Skin epidermis (tissue), 12 donors: ENCODE measurements around the gene SLC16A11.
A peak's percentile ranks its signal among the peaks of the same experiment; 100 is the strongest.

Source experiments
- H3K27ac ChIP-seq, 21 experiments: fragments of 200-600 bp; sonication (generic) in 11 of 21; one replicate each; pipeline ENCODE4 v1.5.0; 2020; ENCODE audit warnings: mild to moderate bottlenecking in 3 of 21, inconsistent platforms in 2 of 21, moderate library complexity in 2 of 21
- H3K4me3 ChIP-seq, 7 experiments: fragments of 200-600 bp; sonication (generic) in 2 of 7; one replicate each; pipeline ENCODE4 v1.5.0; 2020; ENCODE audit warnings: inconsistent platforms in 2 of 7, mild to moderate bottlenecking in 2 of 7, moderate library complexity in 1 of 7

The SLC16A11 gene

DNA sequence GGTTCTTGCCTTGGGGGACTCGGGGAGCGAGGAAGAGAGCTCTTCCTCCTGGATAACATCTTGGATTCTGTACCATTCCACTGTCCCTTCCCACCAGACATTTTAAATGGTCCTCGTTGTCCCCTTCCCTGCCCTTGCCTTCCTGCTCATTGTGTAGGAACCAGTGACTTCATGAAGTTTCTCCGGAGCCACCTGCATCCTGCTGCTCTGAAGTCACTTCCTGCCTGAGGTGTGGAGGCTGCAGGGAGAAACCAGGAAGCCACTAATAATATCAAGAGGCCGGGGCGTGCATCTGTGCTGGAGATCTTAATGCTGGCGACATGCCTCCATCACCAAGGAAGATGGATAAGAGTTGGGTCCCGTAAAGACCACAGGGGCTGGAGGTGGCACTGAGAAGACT is 14.2 kb downstream of the SLC16A11 start:
- H3K4me3 ChIP-seq: no peak overlapping the region

GRCh38 chr17:7029096-7029495 is 14.8 kb downstream of the SLC16A11 start:
- Histone ChIP-seq H3K4me3 (no peak overlapping the region), H3K27ac (peak overlapping the region in 9 of 21 experiments; percentile 8 to 73 (median 36))

More for the DNA sequence above, 14.2 kb downstream of the SLC16A11 start:
- H3K27ac ChIP-seq: peak overlapping the region in 8 of 21 experiments; percentile 8 to 73 (median 42)

GRCh38 chr17:7027335-7027734 is 16.6 kb downstream of the SLC16A11 start:
- Histone ChIP-seq H3K4me3 (no peak overlapping the region), H3K27ac (peak overlapping the region in 3 of 21 experiments; percentile 45 to 69 (median 50))

GRCh38 chr17:7026471-7027115 is 17.3 kb downstream of the SLC16A11 start:
- peak overlapping the region in 3 of 21 experiments; percentile 4 to 50 (median 18) for H3K27ac ChIP-seq

DNA sequence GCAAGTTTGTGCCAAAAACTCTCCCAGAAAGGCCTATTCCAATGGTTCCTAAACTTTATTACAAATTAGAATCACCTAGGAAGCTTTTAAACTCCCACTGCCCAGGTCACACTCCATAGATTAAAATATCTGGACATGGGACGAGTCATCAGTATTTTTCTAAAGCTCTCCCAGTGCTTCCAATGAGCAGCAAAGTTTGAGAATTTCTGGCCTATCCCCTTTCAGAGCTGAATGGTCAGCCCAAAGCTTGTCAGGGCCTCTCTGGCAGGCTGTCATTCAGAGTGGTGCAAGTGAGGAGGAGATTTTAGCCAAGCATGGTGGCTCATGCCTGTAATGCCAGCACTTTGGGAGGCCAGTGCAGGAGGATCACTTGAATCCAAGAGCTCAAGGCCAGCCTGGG is 18.6 kb downstream of the SLC16A11 start:
- Histone ChIP-seq H3K4me3 (no peak overlapping the region), H3K27ac (no peak overlapping the region)

More at GRCh38 chr17:7026471-7027115, 17.3 kb downstream of the SLC16A11 start:
- H3K4me3 ChIP-seq: no peak overlapping the region

DNA sequence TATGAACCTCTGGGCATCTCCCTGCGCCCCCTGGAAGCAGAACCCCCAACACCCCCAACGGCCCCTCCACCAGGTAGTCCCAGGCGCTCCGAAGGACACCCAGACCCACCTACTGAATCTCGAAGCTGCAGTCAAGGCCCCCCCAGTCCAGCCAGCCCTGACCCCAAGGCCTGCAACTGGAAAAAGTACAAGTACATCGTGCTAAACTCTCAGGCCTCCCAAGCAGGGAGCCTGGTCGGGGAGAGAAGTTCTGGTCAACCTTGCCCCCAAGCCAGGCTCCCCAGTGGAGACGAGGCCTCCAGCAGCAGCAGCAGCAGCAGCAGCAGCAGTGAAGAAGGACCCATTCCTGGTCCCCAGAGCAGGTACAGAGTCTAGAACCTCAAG is 19.5 kb downstream of the SLC16A11 start:
- Histone ChIP-seq H3K4me3 (peak overlapping the region in 3 of 7 experiments; percentile 2 to 29 (median 6)), H3K27ac (peak overlapping the region in 4 of 21 experiments; percentile 3 to 30 (median 20))

DNA sequence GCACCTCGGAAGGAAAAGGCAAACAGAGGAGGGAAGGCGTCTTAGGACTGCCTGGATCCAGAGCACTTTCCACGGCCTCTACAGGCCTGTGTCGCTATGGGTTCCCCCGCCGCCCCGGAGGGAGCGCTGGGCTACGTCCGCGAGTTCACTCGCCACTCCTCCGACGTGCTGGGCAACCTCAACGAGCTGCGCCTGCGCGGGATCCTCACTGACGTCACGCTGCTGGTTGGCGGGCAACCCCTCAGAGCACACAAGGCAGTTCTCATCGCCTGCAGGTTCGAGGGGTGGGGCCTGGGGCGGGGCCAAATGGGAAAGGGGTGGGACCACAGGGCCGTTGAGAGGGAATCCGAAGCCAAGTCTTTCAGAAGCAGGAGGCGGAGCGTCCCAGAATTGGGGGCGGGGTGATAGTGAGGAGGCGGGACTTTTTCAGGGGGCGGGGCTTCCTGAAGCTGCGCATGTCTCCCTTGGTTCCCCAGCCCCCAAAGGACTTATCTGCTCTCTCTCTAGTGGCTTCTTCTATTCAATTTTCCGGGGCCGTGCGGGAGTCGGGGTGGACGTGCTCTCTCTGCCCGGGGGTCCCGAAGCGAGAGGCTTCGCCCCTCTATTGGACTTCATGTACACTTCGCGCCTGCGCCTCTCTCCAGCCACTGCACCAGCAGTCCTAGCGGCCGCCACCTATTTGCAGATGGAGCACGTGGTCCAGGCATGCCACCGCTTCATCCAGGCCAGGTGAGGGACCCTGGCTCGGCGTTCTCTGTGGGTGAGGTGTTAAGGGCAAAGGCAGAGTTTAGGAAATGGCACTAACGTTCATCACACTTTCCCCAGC is 20.1 kb downstream of the SLC16A11 start:
- H3K27ac ChIP-seq: peak overlapping the region in 20 of 21 experiments; percentile 45 to 98 (median 80)
- peak overlapping the region; percentile 18 to 39 (median 26) for H3K4me3 ChIP-seq

DNA sequence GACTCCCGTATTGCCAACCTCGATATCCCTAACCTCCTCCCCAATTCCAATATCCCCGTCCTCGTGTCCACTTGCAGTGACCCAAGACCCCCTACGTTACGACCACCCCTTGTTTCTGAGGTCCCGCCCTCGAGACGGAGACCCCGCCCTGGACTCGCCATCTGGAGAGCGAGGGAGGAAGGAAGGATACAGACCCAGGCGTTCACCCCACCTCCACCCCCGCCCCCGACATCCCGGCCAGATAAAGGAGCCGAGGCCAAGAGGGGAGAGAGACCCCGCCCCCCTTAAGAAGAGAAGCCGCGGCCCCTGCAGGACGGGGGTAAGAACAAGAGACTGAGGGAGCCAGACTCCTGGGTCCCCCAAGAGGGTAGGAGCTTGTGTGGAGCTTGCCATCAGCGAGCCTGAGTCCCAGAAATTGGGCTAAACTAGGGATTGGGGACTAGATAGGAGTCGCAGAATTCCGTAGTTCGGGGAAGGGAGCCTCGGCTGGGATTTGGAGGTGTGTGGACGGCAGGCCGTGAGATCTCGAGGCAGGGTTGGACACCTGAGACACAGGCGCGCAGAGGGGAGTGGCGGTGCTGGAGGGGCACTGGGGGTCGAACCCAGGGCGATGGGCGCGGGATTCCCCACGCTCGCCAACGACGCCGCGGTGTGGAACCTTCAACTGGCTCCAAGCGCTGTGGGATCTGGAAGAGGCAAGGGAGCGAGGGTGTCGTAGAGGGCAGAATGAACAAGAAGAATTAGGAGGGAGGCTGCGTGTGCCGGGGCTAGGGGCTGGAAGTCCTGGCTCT is 20.9 kb downstream of the SLC16A11 start, which contains the start of gene BCL6B:
Gene BCL6B (plus strand): TSS at position 270 of the 791 bp plus-strand sequence. CDS start 622 bp downstream, outside the sequence.
- H3K4me3 ChIP-seq: peak within 1 kb of the TSS; percentile 18 to 39 (median 28)

GRCh38 chr17:7021993-7022778 is 21.7 kb downstream of the SLC16A11 start:
- peak overlapping the region in 6 of 7 experiments; percentile 16 to 39 (median 24) for H3K4me3 ChIP-seq
- peak overlapping the region in 20 of 21 experiments; percentile 36 to 98 (median 80) for H3K27ac ChIP-seq

More for the DNA sequence above, 20.9 kb downstream of the SLC16A11 start, which contains the start of gene BCL6B:
- H3K27ac ChIP-seq: peak within 1 kb of the TSS in 20 of 21 experiments; percentile 45 to 98 (median 80)

- peak overlapping the region in 19 of 21 experiments; percentile 46 to 100 (median 81) for H3K27ac ChIP-seq
- peak overlapping the region in 5 of 7 experiments; percentile 16 to 39 (median 28) for H3K4me3 ChIP-seq
Observed at GRCh38 chr17:7020894-7021664, 22.8 kb downstream of the SLC16A11 start.

DNA sequence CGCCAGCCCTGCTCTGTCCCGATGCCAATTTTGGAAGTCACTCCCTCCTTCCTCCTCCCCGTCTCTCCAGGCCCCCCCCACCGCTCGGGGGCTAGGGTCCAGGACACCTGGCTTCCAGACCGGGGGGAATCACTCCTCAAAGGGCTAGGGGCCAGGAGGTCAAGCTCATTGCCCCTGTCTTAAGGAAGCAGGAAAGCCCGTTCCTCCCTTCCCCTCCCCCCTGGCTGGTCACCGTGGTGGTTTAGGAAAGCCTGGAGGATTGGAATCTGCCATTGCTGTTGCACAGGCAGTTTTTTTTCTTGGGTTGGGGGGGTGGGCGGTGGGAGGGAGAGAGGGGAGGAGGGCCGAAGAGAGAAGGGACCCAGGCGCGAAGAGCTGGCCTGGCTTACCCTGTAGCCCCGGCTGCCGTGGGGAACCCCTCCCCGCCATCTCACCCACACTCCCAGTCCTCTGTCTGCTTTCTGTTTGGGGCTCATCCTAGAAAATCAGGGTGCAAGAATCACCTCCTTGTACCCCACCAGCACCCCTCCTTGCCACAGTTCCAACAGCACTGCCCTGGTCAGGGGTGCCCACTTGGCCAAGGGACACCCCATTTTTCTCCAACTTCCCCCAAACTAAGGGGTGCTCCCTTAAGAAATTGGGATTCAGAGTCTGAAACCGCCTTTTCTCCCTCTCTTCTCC is 23.9 kb downstream of the SLC16A11 start:
- Histone ChIP-seq H3K4me3 (peak overlapping the region; percentile 24 to 44 (median 34)), H3K27ac (peak overlapping the region; percentile 40 to 100 (median 93))

DNA sequence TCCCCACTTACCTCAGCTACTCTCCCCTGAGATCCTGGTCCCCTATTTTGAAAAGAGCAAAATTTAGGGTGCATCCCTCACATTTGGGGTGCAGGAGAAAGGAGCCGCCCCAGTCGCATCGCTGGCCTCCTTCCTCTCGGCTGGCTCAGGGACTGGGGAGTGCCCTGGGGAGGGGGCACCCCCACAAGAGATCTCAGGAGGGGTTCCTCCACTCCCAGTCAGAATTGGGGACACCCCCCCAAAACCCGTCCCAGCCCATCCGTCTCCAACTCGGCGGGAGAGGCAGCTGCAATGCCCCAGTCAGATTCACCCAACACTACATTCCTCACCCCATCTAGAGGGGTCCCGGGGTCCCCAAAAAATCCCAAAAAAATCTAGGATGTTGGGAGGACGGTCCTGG is 24.5 kb downstream of the SLC16A11 start:
- Histone ChIP-seq H3K4me3 (peak overlapping the region; percentile 24 to 44 (median 34)), H3K27ac (peak overlapping the region; percentile 40 to 100 (median 93))

GRCh38 chr17:7018331-7018964 is 25.4 kb downstream of the SLC16A11 start:
- peak overlapping the region; percentile 32 to 100 (median 93) for H3K27ac ChIP-seq
- peak overlapping the region; percentile 24 to 44 (median 34) for H3K4me3 ChIP-seq

GRCh38 chr17:7017827-7018200 is 26.1 kb downstream of the SLC16A11 start:
- H3K27ac ChIP-seq: peak overlapping the region in 20 of 21 experiments; percentile 60 to 100 (median 93)
- H3K4me3 ChIP-seq: peak overlapping the region in 4 of 7 experiments; percentile 29 to 44 (median 35)

- Histone ChIP-seq H3K27ac (peak overlapping the region in 19 of 21 experiments; percentile 75 to 100 (median 98)), H3K4me3 (peak overlapping the region in 2 of 7 experiments; percentile 36 to 44)
Observed at GRCh38 chr17:7016886-7017826, 26.7 kb downstream of the SLC16A11 start.

- peak overlapping the region in 19 of 21 experiments; percentile 88 to 100 (median 98) for H3K27ac ChIP-seq
- no peak overlapping the region for H3K4me3 ChIP-seq
Observed at GRCh38 chr17:7016418-7016817, 27.5 kb downstream of the SLC16A11 start.
